GM12878 (cell line): Measurements from ENCODE around the gene VGLL4. TPM values are rescaled to one million over a fixed set of nuclear protein-coding genes. Genes with fewer than 3 reads are reported as not detected.

Experiments
- ATAC-seq: fragments of 200-7000 bp; cut with Tn5 transposase; 3 replicates; pipeline ENCODE4 v1.9.1; 2020; ENCODE audit warnings: mild to moderate bottlenecking, moderate library complexity
- BruUV-seq: library from RNA; stranded (reverse); fragments of 400-500 nt; replicated peaks from 2 replicates; lab custom pipeline; 2021; lab: Mats Ljungman, UMichigan
- CTCF ChIA-PET: fragments of 300-600 bp; sonication (Branson Sonifier 250); formaldehyde crosslinking; extraction: SDS; loops from one replicate; lab custom pipeline; 2021; ENCODE audit warnings: inconsistent platforms; lab: Yijun Ruan, JAX
- POLR2A ChIA-PET: fragments of 350-600 bp; formaldehyde crosslinking; extraction: SDS; loops from one replicate; lab custom pipeline; 2021; ENCODE audit warnings: inconsistent platforms; lab: Charles Lee
- RAD21 ChIA-PET: fragments of 300-600 bp; sonication (Branson Sonifier 250); formaldehyde crosslinking; loops from one replicate; lab custom pipeline; 2023; ENCODE audit warnings: antibody characterized with exemption; ENCODE audit not compliant: unreplicated experiment; lab: Charles Lee
- SMC1A ChIA-PET: fragments of 300-600 bp; sonication (Branson Sonifier 250); formaldehyde crosslinking; loops from one replicate; lab custom pipeline; 2023; ENCODE audit not compliant: unreplicated experiment, uncharacterized antibody; lab: Charles Lee
- DNase-seq: peaks from one replicate; pipeline ENCODE4 v3.0.0-alpha.2; 2011; ENCODE audit warnings: low read depth, low spot score
- FAIRE-seq: peaks from 3 replicates; lab custom pipeline; 2011; peaks lifted over from hg19 to GRCh38; lab: Jason Lieb, UNC
- H2AFZ ChIP-seq: 2 replicates; pipeline ENCODE4 v1.6.0; 2011; ENCODE audit warnings: low read depth, low read length, control low read depth; ENCODE audit not compliant: control insufficient read depth
- H3K27ac ChIP-seq: 2 replicates; pipeline ENCODE4 v1.5.1; 2011; ENCODE audit warnings: control low read depth; ENCODE audit not compliant: control insufficient read depth, insufficient read depth
- H3K27me3 ChIP-seq, 2 experiments: replicated peaks in 1 of 2; 2 replicates each; pipeline versions ENCODE4 v1.6.0 to v1.6.1; 2011; ENCODE audit warnings: low read length in 1 of 2; ENCODE audit not compliant: control insufficient read depth in 2 of 2, insufficient read depth in 2 of 2
- H3K36me3 ChIP-seq, 2 experiments: 2 replicates each; pipeline ENCODE4 v1.5.1; 2011; ENCODE audit warnings: low read length in 1 of 2; ENCODE audit not compliant: control insufficient read depth in 2 of 2, insufficient read depth in 2 of 2
- H3K4me1 ChIP-seq: 2 replicates; pipeline ENCODE4 v1.6.1; 2011; ENCODE audit warnings: mild to moderate bottlenecking, low read length, moderate library complexity, mixed read lengths; ENCODE audit not compliant: control insufficient read depth, insufficient read depth
- H3K4me2 ChIP-seq: 2 replicates; pipeline ENCODE4 v1.6.0; 2011; ENCODE audit warnings: control low read depth; ENCODE audit not compliant: control insufficient read depth, insufficient read depth
- H3K4me3 ChIP-seq: fragments of 200-600 bp; sonication (generic); 2 replicates; pipeline ENCODE4 v1.5.1; 2016
- H3K79me2 ChIP-seq: 2 replicates; pipeline ENCODE4 v1.6.0; 2011; ENCODE audit warnings: low read length; ENCODE audit not compliant: control insufficient read depth, insufficient read depth
- H3K9ac ChIP-seq: 2 replicates; pipeline ENCODE4 v1.8.0; 2011; ENCODE audit warnings: low read length, control low read depth, mixed read lengths; ENCODE audit not compliant: control insufficient read depth, insufficient read depth
- H3K9me3 ChIP-seq: replicated peaks from 3 replicates; pipeline ENCODE4 v1.5.1; 2011; ENCODE audit warnings: mild to moderate bottlenecking, low read length; ENCODE audit not compliant: control insufficient read depth, insufficient read depth
- H4K20me1 ChIP-seq: 2 replicates; pipeline ENCODE4 v1.6.0; 2011; ENCODE audit not compliant: control insufficient read depth, insufficient read depth
- CREM ChIP-seq: IDR thresholded peaks from 2 replicates; pipeline ENCODE4 v1.6.1; 2014; ENCODE audit warnings: antibody characterized with exemption, low read depth
- EZH2 ChIP-seq: IDR thresholded peaks from 2 replicates; pipeline ENCODE4 v1.6.1; 2012; ENCODE audit warnings: low read depth, mild to moderate bottlenecking, control low read depth, inconsistent platforms, low read length, borderline replicate concordance; ENCODE audit not compliant: control insufficient read depth
- MYC ChIP-seq: IDR thresholded peaks from 2 replicates; pipeline ENCODE4 v1.6.1; 2011; ENCODE audit warnings: mild to moderate bottlenecking, low read length, moderate library complexity, inconsistent platforms; ENCODE audit not compliant: insufficient read depth, insufficient replicate concordance, insufficient read length, severe bottlenecking
- NFXL1 ChIP-seq: fragments of 450-650 bp; IDR thresholded peaks from 2 replicates; pipeline ENCODE4 v1.6.1; 2017; ENCODE audit warnings: antibody characterized with exemption, mild to moderate bottlenecking, borderline replicate concordance
- NFYA ChIP-seq: IDR thresholded peaks from 2 replicates; pipeline ENCODE4 v1.6.1; 2011; ENCODE audit warnings: low read depth, mild to moderate bottlenecking, low read length, improper control_type of control experiment, borderline replicate concordance
- NR2C2 ChIP-seq: IDR thresholded peaks from 2 replicates; pipeline ENCODE4 v1.6.1; 2011; ENCODE audit warnings: borderline replicate concordance, low read depth; ENCODE audit not compliant: control insufficient read depth, insufficient read length
- POU2F2 ChIP-seq: IDR thresholded peaks from 3 replicates; pipeline ENCODE4 v1.6.1; 2011; ENCODE audit warnings: low read depth, mild to moderate bottlenecking, low read length, borderline replicate concordance
- SMC3 ChIP-seq: IDR thresholded peaks from 2 replicates; pipeline ENCODE4 v1.6.1; 2011; ENCODE audit warnings: low read length, improper control_type of control experiment, borderline replicate concordance
- WGBS: methylation state at CpG from one replicate; pipeline ENCODE4 v1.1.6; 2016; ENCODE audit warnings: low lambda C conversion rate; ENCODE audit not compliant: insufficient replicate concordance, insufficient coverage; ENCODE audit errors: missing lambda C conversion rate; 5-methylcytosine and 5-hydroxymethylcytosine counted together
- in situ Hi-C: fragments of 300-500 bp; cut with MboI; formaldehyde crosslinking; loops from 9 replicates; pipeline ENCODE4 v1.14.3; 2018; ENCODE audit warnings: mixed read lengths
- intact Hi-C: fragments of 100-400 bp; cut with micrococcal nuclease; formaldehyde crosslinking; loops from one replicate; pipeline ENCODE4 v1.14.2; 2022; ENCODE audit not compliant: unreplicated experiment
- polyA plus RNA-seq, 11 experiments: library from polyadenylated mRNA; depleted of rRNA in 4 of 11; unstranded in 6 of 11; stranded (reverse) in 5 of 11; fragments of >200 nt; fragmentation: Nextera tagmentation in 4 of 11; fragmentation: Illumina TruSeq in 1 of 11; extraction: Ambion mirVana in 4 of 11; extraction: Trizol in 1 of 11; gene quantifications; 1 replicate in 1 of 11; 2 replicates in 10 of 11; pipeline versions ENCODE4 v1.2.1 to v1.2.3, GENCODE V29; 2011 to 2016; ENCODE audit warnings: inconsistent platforms in 2 of 11, missing spikeins in 2 of 11, low read depth in 1 of 11
- total RNA-seq, 4 experiments: library from RNA; depleted of rRNA in 3 of 4; stranded (reverse); fragments of >200 nt in 3 of 4; fragmentation: Illumina TruSeq in 1 of 4; extraction: Trizol in 1 of 4; gene quantifications; 2 replicates each; pipeline versions ENCODE4 v1.2.1 to v1.2.3, GENCODE V29; 2013 to 2021
- TF ChIP-seq, protein P1 (sequence below): IDR thresholded peaks from 2 replicates; pipeline ENCODE4 v1.6.1; 2012; ENCODE audit warnings: low read depth, low read length, improper control_type of control experiment

Gene VGLL4
- total and polyA plus RNA-seq, 10 of the 15 experiments (the other 5 are each of a cell fraction or from before 2014, with no cell fraction given) = 0.44 to 38.1 (median 16.1) TPM

DNA sequence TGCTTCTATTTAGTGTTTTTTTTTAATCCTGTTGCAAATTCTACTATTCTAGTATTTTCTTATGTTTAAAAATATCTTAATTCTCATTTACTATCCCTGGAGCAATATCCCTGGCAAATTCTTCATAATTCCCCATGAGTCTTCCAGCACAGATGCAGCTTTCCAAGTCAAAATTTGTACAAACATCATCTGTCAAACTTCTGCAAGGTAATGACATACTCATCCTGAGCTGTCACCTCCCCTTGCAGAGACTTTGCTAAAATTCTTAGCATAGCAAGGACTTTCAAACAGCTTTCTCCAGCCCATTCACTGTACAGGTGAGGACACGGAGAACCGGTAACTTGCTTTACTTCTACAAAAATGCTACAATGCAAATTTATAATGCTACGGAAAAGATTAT is 28.6 kb upstream of the VGLL4 start:
- no peak for DNase-seq
- Histone ChIP-seq H3K27me3 (no peaks in the 10 kb centered on the region), H3K79me2 (no peaks in the 10 kb centered on the region), H3K36me3 (no peaks in the 10 kb centered on the region), H3K27ac (no peak overlapping the region), H3K4me1 (peaks cover 9% of the 10 kb centered on the region), H4K20me1 (no peaks in the 10 kb centered on the region), H3K4me3 (no peak overlapping the region)
- 1% methylated on average over 3 of the region's 3 CpGs for WGBS
- ChIA-PET RAD21 (interaction anchor here (1.3 kb wide), 1 partner anchor 29 kb away, joined by 4 read pairs; the partner anchor contains the start of gene VGLL4), SMC1A (interaction anchor here (0.8 to 1.7 kb wide), 4 partner anchors 11 to 213 kb away, joined by 3 to 5 read pairs (median 3); no protein-coding TSS in a partner anchor), CTCF (interaction anchor here (0.8 to 1.5 kb wide), 2 partner anchors 12 to 15 kb away, joined by 3 read pairs; no protein-coding TSS in a partner anchor)
- FAIRE-seq = no peak
- ATAC-seq = no peak
- no TSS peak for BruUV-seq
- in situ Hi-C loops = no loop called here
- TF ChIP-seq NFYA (no peak), SMC3 (no peak), EZH2 (no peak), CREM (no peak), NR2C2 (no peak), NFXL1 (no peak), POU2F2 (no peak), MYC (no peak)
- TF ChIP-seq, protein P1, sequence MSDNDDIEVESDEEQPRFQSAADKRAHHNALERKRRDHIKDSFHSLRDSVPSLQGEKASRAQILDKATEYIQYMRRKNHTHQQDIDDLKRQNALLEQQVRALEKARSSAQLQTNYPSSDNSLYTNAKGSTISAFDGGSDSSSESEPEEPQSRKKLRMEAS = no peak
- TF ChIP-seq, all 136 proteins: peak for 0
- POLR2A ChIA-PET = no interaction called here
- intact Hi-C loops = no loop called here
- H3K4me2 ChIP-seq = no peak overlapping the region; the same call in 1 of the 2 replicates
- no peak overlapping the region for H3K9ac ChIP-seq
- no peak overlapping the region for H2AFZ ChIP-seq
- no peaks in the 10 kb centered on the region for H3K9me3 ChIP-seq
